Endothelial cell of umbilical vein (primary cell): ENCODE data around the gene KISS1R. TPM values are rescaled to one million over a fixed set of nuclear protein-coding genes. Genes with fewer than 3 reads are reported as not detected.

Source experiments
- BruUV-seq: library from RNA; stranded (reverse); fragments of 400-500 nt; replicated peaks from 2 replicates; lab custom pipeline; 2021; lab: Mats Ljungman, UMichigan
- CTCF ChIA-PET: fragments of 300-600, 350-600 bp; sonication (Branson Sonifier 250); formaldehyde crosslinking; loops from one replicate; lab custom pipeline; 2021; ENCODE audit warnings: antibody characterized with exemption, inconsistent platforms; lab: Charles Lee
- POLR2A ChIA-PET: fragments of 300-600, 350-600 bp; sonication (Branson Sonifier 250); formaldehyde crosslinking; loops from one replicate; lab custom pipeline; 2021; ENCODE audit warnings: antibody characterized with exemption, inconsistent platforms; lab: Charles Lee
- DNase-seq: peaks from one replicate; pipeline ENCODE4 v3.0.0-alpha.2; 2011; ENCODE audit warnings: low read depth, low spot score
- FAIRE-seq: peaks from 2 replicates; lab custom pipeline; 2011; peaks lifted over from hg19 to GRCh38; lab: Jason Lieb, UNC
- H2AFZ ChIP-seq: 2 replicates; pipeline ENCODE4 v1.6.0; 2012; ENCODE audit warnings: low read depth, low read length, control low read depth, inconsistent platforms
- H3K27ac ChIP-seq: 2 replicates; pipeline ENCODE4 v1.5.1; 2011; ENCODE audit warnings: low read depth, mild to moderate bottlenecking, control low read depth, low read length, moderate library complexity; ENCODE audit not compliant: insufficient read depth
- H3K27me3 ChIP-seq, 2 experiments: 2 replicates each; pipeline versions ENCODE4 v1.6.0 to v1.6.1; 2011; ENCODE audit warnings: low read length in 2 of 2, mixed read lengths in 1 of 2; ENCODE audit not compliant: control insufficient read depth in 2 of 2, insufficient read depth in 2 of 2
- H3K36me3 ChIP-seq, 2 experiments: 2 replicates in 1 of 2; 3 replicates in 1 of 2; pipeline ENCODE4 v1.5.1; 2011; ENCODE audit warnings: low read length in 2 of 2, mild to moderate bottlenecking in 1 of 2, moderate library complexity in 1 of 2; ENCODE audit not compliant: control insufficient read depth in 2 of 2, insufficient read depth in 2 of 2; ENCODE audit errors: extremely low read depth in 1 of 2
- H3K4me1 ChIP-seq: 3 replicates; pipeline ENCODE4 v1.5.1; 2011; ENCODE audit warnings: mild to moderate bottlenecking, low read length; ENCODE audit not compliant: control insufficient read depth, insufficient read depth; ENCODE audit errors: extremely low read depth
- H3K4me2 ChIP-seq: 2 replicates; pipeline ENCODE4 v1.6.1; 2011; ENCODE audit warnings: low read length, control low read depth, mixed read lengths; ENCODE audit not compliant: insufficient read depth
- H3K4me3 ChIP-seq, 3 experiments: fragments of 200-600 bp in 1 of 3; sonication (generic), shearing (Covaris generic) in 1 of 3; replicated peaks in 1 of 3; 2 replicates each; pipeline ENCODE4 v1.5.1; 2011 to 2016; ENCODE audit warnings: control low read depth in 3 of 3, low read length in 3 of 3, mild to moderate bottlenecking in 2 of 3, inconsistent platforms in 1 of 3, low read depth in 1 of 3, moderate library complexity in 1 of 3; ENCODE audit not compliant: insufficient read depth in 1 of 3
- H3K79me2 ChIP-seq: 2 replicates; pipeline ENCODE4 v1.6.0; 2012; ENCODE audit warnings: low read length, inconsistent platforms; ENCODE audit not compliant: control insufficient read depth, insufficient read depth
- H3K9ac ChIP-seq: replicated peaks from 2 replicates; pipeline ENCODE3; 2011; ENCODE audit warnings: low read length, control low read depth; ENCODE audit not compliant: insufficient read depth; ENCODE audit errors: extremely low read depth
- H3K9me1 ChIP-seq: replicated peaks from 3 replicates; pipeline ENCODE4 v1.6.0; 2011; ENCODE audit warnings: mild to moderate bottlenecking, low read length; ENCODE audit not compliant: control insufficient read depth, insufficient read depth; ENCODE audit errors: extremely low read depth
- H3K9me3 ChIP-seq: replicated peaks from 2 replicates; pipeline ENCODE4 v1.5.1; 2012; ENCODE audit warnings: low read length, inconsistent platforms; ENCODE audit not compliant: control insufficient read depth, insufficient read depth
- H4K20me1 ChIP-seq: replicated peaks from 2 replicates; pipeline ENCODE3; 2011; ENCODE audit warnings: mild to moderate bottlenecking, low read length; ENCODE audit not compliant: control insufficient read depth, insufficient read depth; ENCODE audit errors: extremely low read depth
- FOS ChIP-seq: IDR thresholded peaks from 2 replicates; pipeline ENCODE4 v1.6.1; 2011; ENCODE audit warnings: mild to moderate bottlenecking, low read length, moderate library complexity, borderline replicate concordance; ENCODE audit not compliant: insufficient read depth
- GATA2 ChIP-seq: IDR thresholded peaks from 2 replicates; pipeline ENCODE4 v1.7.0; 2011; ENCODE audit warnings: low read depth, mild to moderate bottlenecking, moderate library complexity, mixed read lengths, low read length; ENCODE audit not compliant: insufficient read length, insufficient read depth
- MYC ChIP-seq: IDR thresholded peaks from one replicate; pipeline ENCODE4 v1.6.1; 2011; ENCODE audit warnings: mild to moderate bottlenecking, low read depth, low read length
- POLR2A ChIP-seq: IDR thresholded peaks from 2 replicates; pipeline ENCODE4 v1.6.1; 2012; ENCODE audit warnings: low read depth, mild to moderate bottlenecking, control low read depth, low read length
- POLR2AphosphoS5 ChIP-seq: IDR thresholded peaks from 2 replicates; pipeline ENCODE4 v1.6.1; 2012; ENCODE audit warnings: low read depth, mild to moderate bottlenecking, control low read depth, low read length, moderate library complexity; ENCODE audit not compliant: insufficient read depth
- dilution Hi-C: fragments of 300-500 bp; cut with MboI; formaldehyde crosslinking; loops from one replicate; pipeline ENCODE4 v1.15.0; 2019; ENCODE audit warnings: low sequenced_read_pairs; ENCODE audit not compliant: extremely low pct_ligation_motif_present
- intact Hi-C: fragments of 100-400 bp; cut with micrococcal nuclease; formaldehyde crosslinking; loops from one replicate; pipeline ENCODE4 v1.10.0; 2022
- polyA plus RNA-seq, 4 experiments: library from polyadenylated mRNA; depleted of rRNA in 3 of 4; stranded (reverse) in 3 of 4; unstranded in 1 of 4; fragments of >200 nt; gene quantifications; 2 replicates each; pipeline versions ENCODE4 v1.2.1 to v1.2.3, GENCODE V29; 2011 to 2012; ENCODE audit warnings: missing spikeins in 1 of 4
- total RNA-seq: library from RNA; stranded (reverse); gene quantifications from 2 replicates; pipeline ENCODE4 v1.2.3, GENCODE V29; 2021
- TF ChIP-seq, protein P1 (sequence below), 2 donors: IDR thresholded peaks; 1 replicate in 1 of 2; 2 replicates in 1 of 2; pipeline ENCODE4 v1.5.1; 2011; ENCODE audit warnings: low read length in 2 of 2, mild to moderate bottlenecking in 2 of 2, moderate library complexity in 2 of 2, control low read depth in 1 of 2, inconsistent platforms in 1 of 2, low read depth in 1 of 2; ENCODE audit not compliant: insufficient read depth in 1 of 2; ENCODE audit errors: extremely low read depth in 1 of 2
- TF ChIP-seq, protein P2 (sequence below): IDR thresholded peaks from 2 replicates; pipeline ENCODE4 v1.6.1; 2011; ENCODE audit not compliant: insufficient read depth, insufficient read length

KISS1R gene
- total and polyA plus RNA-seq, 2 donors (not counting 3 experiments of a cell fraction or from before 2014, with no cell fraction given): not detected

DNA sequence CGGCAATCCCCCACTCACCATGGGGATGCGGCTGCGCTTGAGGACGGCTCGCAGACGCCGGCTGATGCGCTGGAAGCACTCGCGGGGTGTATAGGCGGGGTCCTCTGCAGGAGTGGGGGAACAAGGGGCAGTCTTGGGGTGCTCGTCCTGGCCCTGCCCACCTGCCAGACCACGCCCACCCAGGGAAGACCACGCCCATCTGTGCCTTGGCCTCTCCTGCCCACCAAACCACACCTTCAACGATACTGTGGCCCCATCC is 17.2 kb upstream of the KISS1R start:
- Histone ChIP-seq H3K9me3 (no peaks in the 10 kb centered on the region), H3K4me1 (no peaks in the 10 kb centered on the region), H3K9ac (no peak overlapping the region), H3K9me1 (no peaks in the 10 kb centered on the region), H3K79me2 (no peaks in the 10 kb centered on the region), H3K27ac (no peak overlapping the region), H3K36me3 (peaks cover 0 to 11% of the 10 kb centered on the region in 2 experiments), H4K20me1 (no peaks in the 10 kb centered on the region), H3K4me3 (no peak overlapping the region), H2AFZ (no peak overlapping the region), H3K4me2 (no peak overlapping the region), H3K27me3 (no peaks in the 10 kb centered on the region)
- intact Hi-C loops: no loop called here
- dilution Hi-C loops: no loop called here
- DNase-seq (no peak), FAIRE-seq (no peak)
- ChIA-PET POLR2A (no interaction called here), CTCF (interaction anchor here (0.5 kb wide), 1 partner anchor 155 kb away, joined by 3 read pairs; no protein-coding TSS in a partner anchor)
- BruUV-seq: no TSS peak
- TF ChIP-seq POLR2AphosphoS5 (no peak), FOS (no peak), POLR2A (no peak), MYC (no peak), GATA2 (no peak)
- TF ChIP-seq, protein P1, sequence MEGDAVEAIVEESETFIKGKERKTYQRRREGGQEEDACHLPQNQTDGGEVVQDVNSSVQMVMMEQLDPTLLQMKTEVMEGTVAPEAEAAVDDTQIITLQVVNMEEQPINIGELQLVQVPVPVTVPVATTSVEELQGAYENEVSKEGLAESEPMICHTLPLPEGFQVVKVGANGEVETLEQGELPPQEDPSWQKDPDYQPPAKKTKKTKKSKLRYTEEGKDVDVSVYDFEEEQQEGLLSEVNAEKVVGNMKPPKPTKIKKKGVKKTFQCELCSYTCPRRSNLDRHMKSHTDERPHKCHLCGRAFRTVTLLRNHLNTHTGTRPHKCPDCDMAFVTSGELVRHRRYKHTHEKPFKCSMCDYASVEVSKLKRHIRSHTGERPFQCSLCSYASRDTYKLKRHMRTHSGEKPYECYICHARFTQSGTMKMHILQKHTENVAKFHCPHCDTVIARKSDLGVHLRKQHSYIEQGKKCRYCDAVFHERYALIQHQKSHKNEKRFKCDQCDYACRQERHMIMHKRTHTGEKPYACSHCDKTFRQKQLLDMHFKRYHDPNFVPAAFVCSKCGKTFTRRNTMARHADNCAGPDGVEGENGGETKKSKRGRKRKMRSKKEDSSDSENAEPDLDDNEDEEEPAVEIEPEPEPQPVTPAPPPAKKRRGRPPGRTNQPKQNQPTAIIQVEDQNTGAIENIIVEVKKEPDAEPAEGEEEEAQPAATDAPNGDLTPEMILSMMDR (IDR thresholded peaks at IDR 0.05; ENCODE audit: extremely low read depth in 1 of 2, insufficient read depth in 1 of 2, low read depth in 1 of 2, low read length in 2 of 2): no peak
- TF ChIP-seq, protein P2, sequence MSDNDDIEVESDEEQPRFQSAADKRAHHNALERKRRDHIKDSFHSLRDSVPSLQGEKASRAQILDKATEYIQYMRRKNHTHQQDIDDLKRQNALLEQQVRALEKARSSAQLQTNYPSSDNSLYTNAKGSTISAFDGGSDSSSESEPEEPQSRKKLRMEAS: no peak
